Measurements from ENCODE around the gene MEAK7. TPM values are rescaled to one million over a fixed set of nuclear protein-coding genes. Genes with fewer than 3 reads are reported as not detected.

MEAK7 gene
- polyA plus RNA-seq, 3 donors, result 2.5 to 5.0 (median 4.7) TPM

DNA sequence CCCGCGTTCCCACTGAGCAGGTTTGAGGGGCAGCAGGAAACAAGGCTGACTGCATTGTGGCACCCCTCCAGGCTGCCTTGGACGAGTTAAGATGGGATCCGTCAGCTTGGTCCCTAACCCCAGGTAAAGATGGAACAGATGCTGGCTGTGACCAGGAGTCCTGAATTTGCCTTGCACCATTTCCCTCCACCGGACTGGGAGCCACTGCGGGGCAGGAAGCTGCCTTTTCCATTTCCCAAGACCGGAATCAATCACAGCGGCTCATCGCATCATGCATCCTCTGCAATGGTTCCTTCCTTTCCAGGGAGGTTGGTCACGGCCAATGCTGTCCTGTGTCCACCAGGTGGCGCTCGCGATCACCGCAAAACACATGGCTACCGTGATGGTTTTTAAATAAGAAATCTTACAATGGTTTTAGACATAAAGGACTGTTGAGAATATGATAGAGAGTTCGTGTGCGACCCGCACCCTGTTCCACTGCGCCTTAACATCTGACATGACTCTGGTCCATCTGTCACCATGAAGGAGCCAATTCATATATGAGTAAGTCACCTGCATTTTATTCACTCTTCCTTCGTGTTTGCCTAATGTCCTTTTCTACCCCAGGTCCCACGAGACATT lies 6.8 kb upstream of the MEAK7 start:
- Histone ChIP-seq H3K79me2 (ENCODE audit: insufficient read depth, low read length) (no peaks in the 10 kb centered on the region), H3K9me3 (replicated peaks in 1 of 2; ENCODE audit: control insufficient read depth in 1 of 2, insufficient read depth in 1 of 2, low read length in 2 of 2) (no peaks in the 10 kb centered on the region), H4K20me1 (ENCODE audit: insufficient read depth, low read length) (peaks cover 10% of the 10 kb centered on the region), H3K9ac (ENCODE audit: insufficient read depth, low read length, poor library complexity, severe bottlenecking) (no peak overlapping the region), H3K4me3 (replicated peaks in 1 of 3; ENCODE audit: low read depth in 2 of 3, low read length in 3 of 3) (no peak overlapping the region), H3K4me2 (replicated peaks; ENCODE audit: extremely low read depth, low read length, poor library complexity, severe bottlenecking) (peak overlapping the region; percentile 13), H3K36me3 (replicated peaks in 1 of 2; ENCODE audit: control insufficient read depth in 1 of 2, insufficient read depth in 2 of 2, low read length in 2 of 2) (no peaks in the 10 kb centered on the region), H3K27ac (ENCODE audit: low read depth in 1 of 2, low read length in 2 of 2) (no peak overlapping the region), H3K4me1 (ENCODE audit: control insufficient read depth in 1 of 2, insufficient read depth in 2 of 2, low read length in 2 of 2) (peaks cover 40 to 42% of the 10 kb centered on the region in 2 donors), H3K27me3 (ENCODE audit: control insufficient read depth in 2 of 2, insufficient read depth in 2 of 2, low read length in 2 of 2) (no peaks in the 10 kb centered on the region), H2AFZ (ENCODE audit: insufficient read depth, low read depth, low read length, poor library complexity, severe bottlenecking) (no peak overlapping the region)
- Mint-ChIP-seq H3K4me1 (peaks cover 31% of the 10 kb centered on the region), H3K27ac (peak overlapping the region in 2 of 7 donors; percentile 49 to 55), H3K36me3 (no peaks in the 10 kb centered on the region), H3K9me3 (no peaks in the 10 kb centered on the region), H3K27me3 (ENCODE audit: low read depth in 3 of 3) (peaks cover 0 to 8% (median 0%) of the 10 kb centered on the region in 3 donors), H3K4me3 (no peak overlapping the region)
- 18% methylated on average over 13 of the region's 21 CpGs for WGBS (ENCODE audit: insufficient coverage)
- peak; percentile 77 to 86 (median 81) for DNase-seq
- intact Hi-C loops (cut with micrococcal nuclease), result loop anchor here (1.0 to 5.0 kb wide), 4 partner anchors 66 to 216 kb away; no protein-coding TSS in a partner anchor
- TF ChIP-seq, protein P1, sequence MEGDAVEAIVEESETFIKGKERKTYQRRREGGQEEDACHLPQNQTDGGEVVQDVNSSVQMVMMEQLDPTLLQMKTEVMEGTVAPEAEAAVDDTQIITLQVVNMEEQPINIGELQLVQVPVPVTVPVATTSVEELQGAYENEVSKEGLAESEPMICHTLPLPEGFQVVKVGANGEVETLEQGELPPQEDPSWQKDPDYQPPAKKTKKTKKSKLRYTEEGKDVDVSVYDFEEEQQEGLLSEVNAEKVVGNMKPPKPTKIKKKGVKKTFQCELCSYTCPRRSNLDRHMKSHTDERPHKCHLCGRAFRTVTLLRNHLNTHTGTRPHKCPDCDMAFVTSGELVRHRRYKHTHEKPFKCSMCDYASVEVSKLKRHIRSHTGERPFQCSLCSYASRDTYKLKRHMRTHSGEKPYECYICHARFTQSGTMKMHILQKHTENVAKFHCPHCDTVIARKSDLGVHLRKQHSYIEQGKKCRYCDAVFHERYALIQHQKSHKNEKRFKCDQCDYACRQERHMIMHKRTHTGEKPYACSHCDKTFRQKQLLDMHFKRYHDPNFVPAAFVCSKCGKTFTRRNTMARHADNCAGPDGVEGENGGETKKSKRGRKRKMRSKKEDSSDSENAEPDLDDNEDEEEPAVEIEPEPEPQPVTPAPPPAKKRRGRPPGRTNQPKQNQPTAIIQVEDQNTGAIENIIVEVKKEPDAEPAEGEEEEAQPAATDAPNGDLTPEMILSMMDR (IDR thresholded peaks at IDR 0.05), result peak; percentile 95

DNA sequence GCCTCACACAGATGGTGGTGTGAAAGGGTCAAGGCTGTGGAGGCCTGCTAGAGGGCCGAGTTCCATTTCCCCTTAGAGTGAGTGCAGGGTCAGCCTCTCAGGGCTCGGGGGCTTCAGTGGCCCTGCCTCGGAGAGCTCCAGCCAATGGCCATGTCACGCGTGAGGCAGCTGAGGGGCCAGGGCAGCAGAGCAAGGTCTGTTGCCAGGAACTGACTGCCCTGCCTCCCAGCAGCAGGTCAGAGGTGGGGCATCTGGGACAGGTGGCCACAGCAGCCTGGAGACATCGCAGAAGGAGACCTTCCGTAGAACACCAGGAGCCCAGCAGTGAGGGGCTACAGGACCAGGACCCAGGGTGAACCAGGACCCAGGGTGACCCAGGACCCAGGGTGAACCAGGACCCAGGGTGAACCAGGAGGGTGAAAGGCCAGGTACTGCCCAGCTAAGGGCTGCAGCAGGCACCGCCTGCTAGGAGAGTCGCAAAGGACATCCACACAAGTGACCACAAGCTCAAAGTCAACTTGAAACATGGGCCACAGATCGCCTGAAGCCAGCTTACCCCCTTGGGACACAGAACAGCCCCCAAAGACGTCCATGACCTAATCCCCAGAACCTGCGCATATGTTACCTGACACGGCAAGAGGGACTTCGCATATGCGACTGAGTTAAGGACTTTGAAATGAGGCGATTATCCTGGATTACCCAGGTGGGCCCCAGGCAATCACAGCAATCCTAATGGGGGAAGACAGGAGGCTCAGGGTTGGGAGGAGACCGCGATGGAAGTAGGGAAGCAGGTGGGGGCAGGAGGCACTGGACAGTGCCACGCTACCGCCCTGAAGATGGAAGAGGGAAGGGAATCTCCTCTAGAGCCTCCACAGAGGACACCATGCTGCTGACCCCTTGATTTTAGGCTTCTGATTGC lies 4.8 kb upstream of the MEAK7 start:
- Histone ChIP-seq H2AFZ (ENCODE audit: insufficient read depth, low read depth, low read length, poor library complexity, severe bottlenecking) (no peak overlapping the region), H3K79me2 (ENCODE audit: insufficient read depth, low read length) (no peaks in the 10 kb centered on the region), H3K9ac (ENCODE audit: insufficient read depth, low read length, poor library complexity, severe bottlenecking) (no peak overlapping the region), H3K27ac (ENCODE audit: low read depth in 1 of 2, low read length in 2 of 2) (no peak overlapping the region), H3K4me2 (replicated peaks; ENCODE audit: extremely low read depth, low read length, poor library complexity, severe bottlenecking) (no peak overlapping the region), H3K36me3 (replicated peaks in 1 of 2; ENCODE audit: control insufficient read depth in 1 of 2, insufficient read depth in 2 of 2, low read length in 2 of 2) (no peaks in the 10 kb centered on the region), H3K27me3 (ENCODE audit: control insufficient read depth in 2 of 2, insufficient read depth in 2 of 2, low read length in 2 of 2) (no peaks in the 10 kb centered on the region), H3K4me3 (replicated peaks in 1 of 3; ENCODE audit: low read depth in 2 of 3, low read length in 3 of 3) (no peak overlapping the region), H3K4me1 (ENCODE audit: control insufficient read depth in 1 of 2, insufficient read depth in 2 of 2, low read length in 2 of 2) (peaks cover 40 to 47% of the 10 kb centered on the region in 2 donors), H4K20me1 (ENCODE audit: insufficient read depth, low read length) (peaks cover 19% of the 10 kb centered on the region), H3K9me3 (replicated peaks in 1 of 2; ENCODE audit: control insufficient read depth in 1 of 2, insufficient read depth in 1 of 2, low read length in 2 of 2) (no peaks in the 10 kb centered on the region)
- Mint-ChIP-seq H3K4me3 (no peak overlapping the region), H3K36me3 (no peaks in the 10 kb centered on the region), H3K9me3 (no peaks in the 10 kb centered on the region), H3K27me3 (ENCODE audit: low read depth in 3 of 3) (peaks cover 0 to 8% (median 0%) of the 10 kb centered on the region in 3 donors), H3K27ac (peak overlapping the region in 2 of 7 donors; percentile 6 to 17), H3K4me1 (peaks cover 31% of the 10 kb centered on the region)
- DNase-seq, result no peak
- TF ChIP-seq, protein P1 (IDR thresholded peaks at IDR 0.05), result no peak
- intact Hi-C loops (cut with micrococcal nuclease), result loop anchor here in 1 of 2 donors (10.0 kb wide), 2 partner anchors 234 to 544 kb away; partner anchors contain the start of gene NECAB2
- 95% methylated on average over 15 of the region's 20 CpGs for WGBS (ENCODE audit: insufficient coverage)
